GM21515 (cell line): Measurements from ENCODE around the gene PLAGL2.

ENCODE experiments used
- ATAC-seq: cut with Tn5 transposase; IDR thresholded peaks from one replicate; pipeline ENCODE4 v1.9.1; 2021; ENCODE audit not compliant: unreplicated experiment

PLAGL2 gene

DNA sequence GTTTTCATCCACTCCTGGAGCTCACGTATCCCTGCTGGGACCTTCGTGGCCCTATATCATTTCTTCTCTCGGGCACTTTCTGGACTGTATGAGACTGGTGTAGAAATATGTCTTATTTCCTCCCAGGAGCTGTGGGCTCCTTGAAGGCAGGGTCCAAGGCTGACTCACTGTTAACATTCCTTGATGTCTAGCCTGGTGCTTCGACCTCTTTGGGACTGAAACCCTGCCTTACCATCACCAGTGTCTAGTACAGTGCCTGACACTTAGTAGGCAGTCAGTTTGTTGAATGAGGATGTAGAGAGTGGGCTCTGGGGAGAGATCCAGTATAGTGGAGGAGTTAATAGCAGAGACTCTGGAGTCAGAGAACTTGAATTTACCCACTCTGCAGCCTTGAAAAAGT lies 23.7 kb upstream of the PLAGL2 start:
- no peak for ATAC-seq

DNA sequence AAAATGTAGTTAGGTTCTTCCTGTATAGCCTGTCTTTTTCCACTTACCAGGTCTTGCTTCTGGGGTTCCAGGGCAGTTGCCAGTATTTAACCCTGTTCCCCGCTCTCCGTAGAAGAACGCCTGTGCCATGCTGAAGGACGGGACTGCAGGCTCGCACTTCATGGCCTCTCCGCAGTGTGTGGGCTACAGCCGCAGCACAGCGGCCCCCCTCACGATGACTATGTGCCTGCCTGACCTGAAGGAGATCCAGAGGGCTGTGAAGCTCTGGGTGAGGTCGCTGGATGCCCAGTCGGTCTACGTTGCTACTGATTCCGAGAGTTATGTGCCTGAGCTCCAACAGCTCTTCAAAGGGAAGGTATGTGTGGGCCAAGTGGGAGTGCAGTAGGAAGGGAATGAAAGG lies 23.2 kb upstream of the PLAGL2 start:
- ATAC-seq = no peak

DNA sequence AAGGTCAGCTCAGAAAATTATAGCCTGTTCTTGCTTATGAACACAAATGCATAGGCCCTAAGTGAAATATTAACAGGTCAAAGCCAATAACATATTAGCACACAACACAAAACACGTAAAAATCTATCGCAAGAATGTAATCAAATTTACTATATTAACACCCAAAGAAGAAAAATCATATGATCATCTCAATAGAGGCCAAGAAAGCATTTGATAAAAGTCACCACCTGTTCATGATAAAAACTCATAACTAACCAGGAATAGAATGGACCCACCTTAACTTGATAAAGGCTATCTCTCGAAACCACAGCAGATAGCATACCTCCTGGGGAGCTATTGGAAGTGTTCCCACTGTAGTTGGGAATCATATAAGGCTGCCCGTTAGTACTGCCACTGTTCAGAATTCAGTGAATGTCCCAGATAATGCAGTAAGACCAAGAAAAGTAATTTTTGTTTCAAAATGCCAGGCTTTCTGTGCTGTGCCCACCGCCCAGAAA lies 21.8 kb upstream of the PLAGL2 start:
- no peak for ATAC-seq

DNA sequence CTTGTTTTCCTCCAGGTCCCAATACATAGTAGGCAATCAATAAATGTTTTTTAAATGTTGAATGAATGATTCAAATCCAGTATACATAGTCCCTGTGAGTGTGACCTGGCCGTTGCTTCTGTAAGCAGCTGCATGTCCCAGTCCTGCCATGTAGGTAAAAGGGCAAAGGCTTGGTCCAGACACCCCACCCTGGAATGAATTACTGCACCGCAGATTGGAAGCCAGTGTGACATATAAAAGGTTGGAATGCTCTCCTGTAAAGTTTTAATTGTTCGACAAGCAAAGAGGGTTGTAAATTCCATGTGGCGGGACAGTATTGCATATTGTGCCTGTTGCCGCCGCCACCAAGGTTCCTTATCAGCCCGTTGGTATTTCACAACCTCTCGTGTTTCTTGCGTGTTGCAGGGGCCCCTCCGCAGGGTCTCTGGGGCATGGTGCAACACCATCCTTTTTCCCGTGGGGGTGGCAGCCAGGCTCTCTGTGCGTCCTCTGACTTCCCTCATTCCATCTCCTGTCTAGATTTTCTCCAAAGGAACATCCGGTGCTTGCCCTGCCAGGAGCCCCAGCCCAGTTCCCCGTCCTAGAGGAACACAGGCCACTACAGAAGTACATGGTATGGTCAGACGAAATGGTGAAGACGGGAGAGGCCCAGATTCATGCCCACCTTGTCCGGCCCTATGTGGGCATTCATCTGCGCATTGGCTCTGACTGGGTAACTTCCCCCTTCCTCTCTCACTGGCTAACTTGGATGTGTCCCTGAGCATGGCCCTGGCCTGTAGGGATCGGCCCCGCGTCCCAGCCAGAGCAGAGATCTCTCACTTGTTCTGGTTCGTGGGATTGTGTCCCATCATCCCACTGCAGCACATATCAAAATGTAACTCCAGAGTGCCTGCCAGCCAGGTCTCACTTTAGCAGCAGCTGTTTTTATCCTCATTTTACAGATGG lies 20.5 kb upstream of the PLAGL2 start:
- ATAC-seq = no peak

DNA sequence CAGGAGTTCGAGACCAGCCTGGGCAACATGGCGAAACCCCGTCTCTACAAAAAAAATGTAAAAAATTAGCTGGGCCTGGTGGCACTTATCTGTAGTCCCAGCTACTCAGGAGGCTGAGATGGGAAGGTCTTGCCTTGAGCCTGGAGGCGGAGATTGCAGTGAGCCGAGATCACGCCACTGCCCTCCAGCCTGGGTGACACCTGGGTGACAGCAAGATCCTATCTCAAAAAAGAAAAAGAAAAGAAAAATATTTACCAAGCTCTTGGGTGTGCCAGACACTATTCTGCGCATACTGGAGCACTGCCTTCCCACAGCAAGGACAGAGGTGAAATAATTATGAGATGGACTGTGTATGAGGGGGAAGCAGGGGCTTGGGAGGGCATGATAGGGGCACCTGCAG lies 19.8 kb upstream of the PLAGL2 start:
- ATAC-seq = no peak

DNA sequence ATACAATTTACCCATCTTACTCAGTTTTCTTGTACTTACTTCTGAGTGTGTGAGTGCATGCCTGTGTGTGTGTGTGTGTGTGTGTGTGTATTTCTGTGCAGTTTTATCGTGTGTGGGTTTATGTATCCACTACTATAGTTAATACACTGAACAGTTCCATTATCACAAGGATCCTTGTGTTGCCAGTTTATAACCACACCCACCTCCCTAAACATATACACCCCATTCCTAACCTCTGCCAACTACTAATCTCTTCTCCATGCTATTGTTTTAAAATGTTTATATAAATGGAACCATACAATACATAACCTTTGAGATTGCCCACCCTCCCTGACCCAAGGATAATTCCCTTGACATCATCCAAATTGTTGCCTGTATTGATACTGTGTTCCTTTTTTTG lies 18.8 kb upstream of the PLAGL2 start:
- no peak for ATAC-seq

DNA sequence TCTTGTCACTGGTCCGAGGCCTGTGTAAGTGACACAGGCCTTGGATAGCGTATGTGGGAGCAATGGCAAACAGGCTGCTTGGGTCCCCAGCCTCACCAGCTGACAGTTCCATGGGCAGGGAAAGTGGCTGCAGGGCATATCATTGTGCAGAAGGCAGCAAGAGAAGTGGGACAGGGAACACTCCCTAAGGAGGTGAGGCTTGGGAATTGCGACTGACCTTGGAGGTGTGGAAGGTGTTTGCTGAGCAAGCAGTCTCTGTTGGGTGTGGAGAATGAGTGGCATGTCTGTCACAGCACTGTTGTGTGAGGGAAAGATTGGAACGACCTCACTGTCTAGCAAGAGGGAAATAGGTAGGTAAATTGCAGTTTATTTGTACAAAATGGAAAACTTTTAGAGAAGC lies 16.9 kb upstream of the PLAGL2 start:
- ATAC-seq = no peak

DNA sequence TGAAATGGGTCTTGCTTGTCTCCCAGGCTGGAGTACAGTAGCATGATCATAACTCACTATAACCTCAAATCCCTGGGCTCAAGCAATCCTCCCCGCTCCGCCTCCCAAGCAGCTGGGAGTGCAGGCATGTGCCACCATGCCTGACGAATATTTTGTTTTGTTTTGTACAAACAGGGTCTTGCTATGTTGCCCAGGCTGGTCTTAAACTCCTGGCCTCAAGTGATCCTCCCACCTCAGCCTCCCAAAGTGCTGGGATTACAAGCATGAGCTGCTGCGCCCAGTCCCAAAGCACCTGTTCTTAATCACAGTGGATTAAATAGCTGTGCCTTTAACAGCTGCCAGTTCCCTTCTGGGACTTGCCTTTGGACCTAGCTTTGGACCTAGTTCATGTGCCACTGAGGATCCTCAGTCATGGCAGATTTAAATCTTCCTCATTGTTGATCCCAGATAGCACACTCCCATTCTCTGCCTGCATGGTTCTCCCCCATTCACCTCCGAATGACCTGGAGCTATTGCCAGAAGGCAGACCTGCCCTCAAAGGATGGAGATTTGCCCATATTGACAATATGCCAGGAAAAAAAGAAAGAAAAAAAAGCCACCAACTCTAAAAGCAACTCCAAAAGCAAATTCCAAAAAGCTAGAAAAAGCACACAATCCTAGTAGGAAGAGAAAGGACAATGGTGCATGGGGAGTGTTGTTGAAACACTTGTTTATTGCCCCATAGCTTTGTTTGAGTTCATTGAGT lies 10.8 kb upstream of the PLAGL2 start:
- ATAC-seq = no peak

DNA sequence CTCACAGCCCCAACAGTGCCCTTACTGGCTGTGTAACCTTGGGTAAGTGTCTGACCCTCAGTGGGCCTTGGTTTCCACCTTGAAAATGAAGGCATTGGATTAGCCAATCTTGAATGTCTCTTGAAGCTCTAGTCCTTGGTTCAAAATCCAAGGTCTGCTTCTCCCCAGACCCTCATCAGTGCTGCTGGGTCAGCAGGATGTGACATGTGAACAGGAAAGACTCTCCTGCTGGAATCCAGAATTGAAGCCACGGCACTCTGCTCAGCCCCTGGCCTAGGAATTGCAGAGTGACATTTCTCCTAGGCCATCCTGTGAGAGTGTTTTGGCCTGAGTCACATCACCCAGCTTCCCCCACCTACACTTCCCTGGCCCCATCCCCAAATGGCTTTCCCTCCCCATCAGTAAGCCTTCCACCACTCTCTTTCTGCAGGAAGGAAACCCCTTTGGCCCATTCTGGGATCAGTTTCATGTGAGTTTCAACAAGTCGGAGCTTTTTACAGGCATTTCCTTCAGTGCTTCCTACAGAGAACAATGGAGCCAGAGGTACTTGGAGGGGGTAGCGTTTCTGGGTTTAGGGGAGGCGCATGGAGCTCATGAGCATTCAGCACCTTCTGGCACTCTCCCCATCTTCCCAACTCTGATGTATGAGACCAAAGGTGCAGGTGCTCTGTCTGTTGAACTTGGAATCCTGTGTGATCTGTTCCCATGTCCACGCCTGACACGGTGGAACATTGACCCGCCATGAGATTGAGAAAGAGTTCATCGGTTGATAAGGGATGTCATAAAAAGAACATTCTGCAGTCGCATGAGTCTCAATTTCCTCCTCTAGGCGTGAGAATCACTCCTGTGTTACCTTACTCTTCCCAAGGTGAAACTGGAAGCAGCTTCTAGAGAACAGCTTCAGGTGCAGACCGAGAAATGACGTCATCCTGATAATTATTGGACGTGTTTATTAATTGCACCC lies 8.9 kb upstream of the PLAGL2 start:
- no peak for ATAC-seq

DNA sequence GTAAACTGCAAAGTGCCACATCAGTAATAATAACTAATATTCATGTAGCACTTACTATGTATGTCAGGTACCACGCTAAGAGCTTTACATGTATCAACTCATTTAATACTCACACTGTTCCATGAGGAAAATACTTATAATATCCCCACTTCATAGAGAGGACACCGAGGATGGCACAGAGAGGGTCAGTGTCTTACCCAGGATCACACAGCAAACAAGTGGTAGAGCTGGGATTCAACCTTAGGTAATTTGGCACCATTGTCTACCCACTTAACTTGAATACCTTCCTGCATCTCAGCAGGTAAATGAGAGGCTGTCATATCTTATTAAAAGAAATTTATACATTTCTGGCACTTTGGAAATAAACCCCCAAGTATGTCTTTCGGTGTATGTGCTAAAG lies 8.2 kb upstream of the PLAGL2 start:
- ATAC-seq = no peak

DNA sequence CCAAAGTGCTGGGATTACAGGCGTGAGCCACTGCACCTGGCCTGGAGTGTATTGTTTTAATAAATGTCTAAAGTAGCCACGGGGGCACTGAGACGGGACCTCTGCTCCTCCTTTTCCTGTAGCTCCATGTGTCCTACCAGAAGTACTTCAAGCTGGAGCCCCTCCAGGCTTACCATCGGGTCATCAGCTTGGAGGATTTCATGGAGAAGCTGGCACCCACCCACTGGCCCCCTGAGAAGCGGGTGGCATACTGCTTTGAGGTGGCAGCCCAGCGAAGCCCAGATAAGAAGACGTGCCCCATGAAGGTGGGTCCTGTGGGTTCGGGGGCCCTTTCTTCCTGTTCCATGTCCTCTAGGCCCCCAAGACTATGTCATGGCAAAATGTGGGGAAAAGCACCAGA lies 7.6 kb upstream of the PLAGL2 start:
- no peak for ATAC-seq

DNA sequence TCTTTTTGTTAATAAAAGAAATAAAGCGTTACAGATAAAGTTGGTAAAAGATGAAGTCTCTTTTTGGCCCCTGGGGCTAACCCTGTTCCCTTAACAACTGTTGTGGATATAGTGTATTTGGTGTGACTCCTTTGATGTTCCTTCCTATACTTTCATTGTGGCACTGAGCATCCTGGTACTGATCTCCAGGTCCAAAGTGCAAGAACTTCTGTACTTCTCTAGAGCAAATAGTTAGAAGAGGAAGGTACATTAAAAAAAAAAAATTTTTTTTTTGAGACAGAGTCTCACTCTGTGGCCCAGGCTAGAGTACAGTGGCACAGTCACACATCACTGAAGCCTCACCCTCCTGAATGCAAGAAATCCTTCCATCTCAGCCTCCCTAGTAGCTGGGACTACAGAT lies 6.3 kb upstream of the PLAGL2 start:
- ATAC-seq = no peak

DNA sequence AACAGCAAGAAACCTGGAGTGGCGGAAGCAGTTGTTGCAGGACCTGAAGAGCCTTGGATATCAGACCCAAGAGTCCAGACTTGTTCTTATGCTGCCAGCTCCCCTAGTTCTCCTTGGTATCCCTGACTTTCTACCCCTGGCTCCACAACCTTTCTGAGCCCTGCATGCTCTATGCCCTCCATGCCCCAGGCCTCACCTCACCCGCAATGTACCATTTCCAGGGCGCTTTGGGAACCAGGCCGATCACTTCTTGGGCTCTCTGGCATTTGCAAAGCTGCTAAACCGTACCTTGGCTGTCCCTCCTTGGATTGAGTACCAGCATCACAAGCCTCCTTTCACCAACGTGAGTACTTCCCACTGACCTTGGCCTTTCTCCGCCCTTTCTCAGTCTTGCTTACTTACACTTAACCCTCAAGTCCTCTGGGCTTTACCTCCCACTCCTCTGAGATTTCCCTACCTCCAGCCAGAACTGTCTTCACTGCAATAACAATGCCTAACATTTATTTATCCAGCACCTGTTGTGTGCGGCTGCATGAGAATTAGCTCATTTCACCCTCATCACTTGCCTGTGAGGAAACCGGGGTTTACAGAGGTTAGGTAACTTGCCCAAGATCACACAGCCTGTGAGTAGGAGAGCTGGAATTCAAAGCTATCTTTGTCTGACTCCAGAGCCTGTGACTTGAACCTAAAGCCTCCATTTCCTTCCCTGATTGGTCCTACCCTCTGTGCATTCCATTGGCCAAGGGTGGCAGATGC lies 2.5 kb upstream of the PLAGL2 start:
- no peak for ATAC-seq

DNA sequence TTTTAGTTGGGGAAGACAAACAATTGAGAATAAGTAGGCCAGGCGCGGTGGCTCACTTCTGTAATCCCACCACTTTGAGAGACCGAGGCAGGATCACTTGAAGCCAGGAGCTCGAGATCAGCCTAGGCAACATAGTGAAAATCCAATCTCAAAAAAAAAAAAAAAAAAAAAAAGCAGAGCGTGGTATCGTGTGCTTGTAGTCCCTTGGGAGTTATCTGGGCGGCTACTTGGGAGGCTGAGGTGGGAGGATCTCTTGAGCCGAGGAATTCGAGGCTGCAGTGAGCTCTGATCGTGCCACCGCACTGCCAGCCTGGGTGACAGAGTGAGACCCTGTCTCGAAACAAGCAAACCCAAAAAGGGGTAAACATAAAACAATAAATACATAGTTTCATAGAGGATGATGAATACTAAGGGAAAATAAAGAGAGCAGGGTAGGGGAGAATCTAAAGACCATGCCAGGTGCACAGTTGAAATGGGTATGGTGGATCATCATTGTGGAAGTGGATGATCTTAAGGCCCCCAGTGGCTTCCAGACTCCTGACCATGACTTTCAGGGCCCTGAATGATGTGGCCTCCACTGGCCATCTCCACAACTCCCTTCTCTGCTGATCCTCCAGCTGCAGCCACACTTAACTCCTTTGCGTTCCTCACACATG lies 1.1 kb upstream of the PLAGL2 start:
- ATAC-seq = no peak

DNA sequence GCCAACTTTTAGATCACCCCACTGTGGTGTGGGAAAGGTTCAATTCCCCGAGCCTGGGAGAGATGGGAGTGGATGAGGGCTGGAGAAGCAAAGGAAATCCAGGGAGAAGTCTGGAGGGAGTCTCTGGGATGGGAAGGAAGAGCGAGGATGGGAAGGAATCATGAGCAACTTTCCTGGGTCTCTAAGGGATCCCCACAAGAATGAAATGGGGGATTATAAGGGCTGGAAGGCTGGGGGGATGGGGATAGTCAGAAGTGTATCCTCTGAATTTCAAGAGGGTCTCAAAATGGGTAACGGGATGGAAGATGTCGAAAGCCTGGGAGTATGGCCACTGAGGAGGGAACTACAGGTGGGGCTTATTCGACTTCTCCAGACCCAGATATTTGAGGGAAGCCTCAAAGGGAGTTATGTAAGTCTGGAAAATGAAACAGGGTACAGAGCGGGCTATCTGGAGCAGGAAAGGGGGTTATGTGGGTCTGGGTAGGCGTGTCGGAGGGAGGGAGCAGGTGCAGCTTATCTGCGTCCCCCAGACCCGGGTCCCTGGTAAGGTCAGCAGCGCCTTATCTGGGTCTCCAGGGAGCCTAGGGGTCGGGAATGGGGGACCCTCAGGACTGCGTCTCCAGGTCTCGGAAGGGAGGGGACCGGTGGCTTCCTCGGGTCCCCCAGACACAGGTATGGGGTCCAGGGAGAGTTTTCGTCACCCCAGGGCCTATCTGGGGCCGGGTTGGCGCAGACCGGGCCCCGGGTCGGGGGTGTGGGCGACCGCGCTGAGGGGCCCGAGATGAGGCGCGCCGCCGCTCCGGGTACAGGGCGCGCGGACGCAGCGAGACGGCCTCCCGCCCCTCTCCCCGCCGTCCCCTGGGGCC lies 550 bp downstream of the PLAGL2 start:
- ATAC-seq = peak; percentile 22

DNA sequence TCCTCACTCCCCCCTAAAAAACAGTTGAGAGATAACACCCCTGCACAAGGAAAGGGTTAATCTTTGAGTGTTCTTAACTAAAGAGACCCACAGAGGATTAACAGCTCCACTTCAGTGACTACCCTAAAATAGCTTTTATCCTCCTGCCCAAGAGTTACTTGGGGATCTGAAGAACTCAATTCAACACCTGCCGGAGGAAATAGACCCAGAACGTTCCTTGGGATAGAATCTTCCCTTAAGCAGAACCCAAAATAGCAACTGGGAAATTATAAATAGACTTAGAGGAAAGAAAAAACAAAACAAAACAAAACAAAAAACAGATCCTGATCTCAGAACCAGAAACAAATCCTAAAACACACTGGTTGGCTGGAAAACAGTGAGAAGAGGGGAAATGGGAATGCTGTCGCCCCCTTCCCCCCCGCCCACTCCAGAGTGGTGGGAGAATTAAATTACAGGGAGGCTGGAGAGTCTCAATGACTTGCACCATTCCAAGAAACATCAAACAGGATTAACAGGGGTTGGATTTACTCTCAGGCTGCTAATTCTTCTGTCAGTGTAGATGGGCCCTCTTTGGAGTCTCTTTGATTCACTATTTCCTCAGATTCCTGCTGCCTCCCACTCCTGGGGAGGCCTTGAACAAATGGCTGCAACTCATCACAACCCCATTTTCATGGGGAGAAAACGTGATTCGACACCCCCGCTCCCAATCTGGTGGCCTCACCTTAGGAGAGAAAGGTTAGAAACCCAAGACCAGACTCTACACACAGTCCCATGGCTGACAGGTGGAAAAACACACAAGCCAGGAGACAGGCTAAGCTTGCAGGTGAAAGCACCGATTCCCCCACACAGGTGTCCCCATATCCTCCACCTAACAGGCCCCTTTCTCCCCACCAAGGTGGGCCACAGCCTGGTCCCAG lies 1.4 kb downstream of the PLAGL2 start:
- no peak for ATAC-seq

DNA sequence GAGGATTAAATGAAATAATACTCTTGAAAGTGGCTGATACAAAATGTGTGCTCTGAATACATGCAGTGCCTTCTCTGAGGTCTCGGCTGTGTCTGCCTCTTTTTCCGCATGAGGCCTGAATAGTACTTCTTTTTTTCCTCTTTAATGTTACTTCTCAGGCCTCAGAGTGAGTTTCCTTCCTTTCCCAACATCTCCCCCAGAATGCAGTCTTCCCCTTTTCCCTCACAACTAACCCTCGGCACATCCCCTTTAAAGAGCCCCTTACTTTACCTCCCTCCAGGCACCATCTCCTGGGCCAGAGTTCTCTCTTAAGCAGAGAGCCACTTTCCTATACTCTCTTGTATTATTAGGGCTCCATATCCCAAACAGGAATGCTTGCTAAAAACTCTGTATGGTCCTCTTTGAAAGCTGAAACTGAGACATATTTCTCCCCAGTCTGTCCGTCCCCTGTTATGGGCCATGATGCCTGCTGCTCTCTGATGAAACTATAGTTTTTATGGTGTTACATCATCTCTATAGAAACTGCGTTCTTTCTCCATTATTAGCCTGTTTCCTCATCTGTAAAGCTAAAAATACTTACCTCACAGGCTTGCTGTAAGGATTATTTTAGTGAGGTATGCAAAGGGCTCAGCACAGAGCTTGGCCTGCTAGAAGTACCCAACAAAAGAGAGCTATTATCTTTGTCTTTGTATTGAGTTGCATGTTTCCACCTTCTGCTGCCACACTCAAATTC lies 2.3 kb downstream of the PLAGL2 start:
- ATAC-seq = no peak
